Mesothelial cell of epicardium (in vitro differentiated cells): Measurements from ENCODE around the gene ZFPM1. TPM values are rescaled to one million over a fixed set of nuclear protein-coding genes. Genes with fewer than 3 reads are reported as not detected.

Experiments
- DNase-seq, 2 experiments: peaks; one replicate each; pipeline ENCODE4 v3.0.0; 2021; ENCODE audit warnings: low spot score in 2 of 2; ENCODE audit not compliant: unreplicated experiment in 2 of 2
- H3K27ac Mint-ChIP-seq: 2 replicates; pipeline ENCODE4 v1.8.0; 2021; ENCODE audit warnings: mixed read lengths
- H3K27me3 Mint-ChIP-seq: 2 replicates; pipeline ENCODE4 v1.8.0; 2021; ENCODE audit warnings: low read depth, mixed read lengths
- H3K36me3 Mint-ChIP-seq: 2 replicates; pipeline ENCODE4 v1.8.0; 2021; ENCODE audit warnings: mixed read lengths
- H3K4me1 Mint-ChIP-seq: 2 replicates; pipeline ENCODE4 v1.8.0; 2021; ENCODE audit warnings: mixed read lengths
- H3K4me3 Mint-ChIP-seq: 2 replicates; pipeline ENCODE4 v1.8.0; 2021; ENCODE audit warnings: mild to moderate bottlenecking, moderate library complexity, mixed read lengths
- H3K9me3 Mint-ChIP-seq: 2 replicates; pipeline ENCODE4 v1.8.0; 2021; ENCODE audit warnings: mixed read lengths
- total RNA-seq: library from RNA; stranded (reverse); gene quantifications from 3 replicates; pipeline ENCODE4 v1.2.1, GENCODE V29; 2021
- TF ChIP-seq, protein P1 (sequence below): fragments of 200-600 bp; sonication (generic); IDR thresholded peaks from one replicate; pipeline ENCODE4 v1.5.0; 2021; ENCODE audit warnings: antibody characterized with exemption; ENCODE audit not compliant: unreplicated experiment

Gene ZFPM1
- total RNA-seq, 1 donor from 2014 or later, result 56.2 TPM

DNA sequence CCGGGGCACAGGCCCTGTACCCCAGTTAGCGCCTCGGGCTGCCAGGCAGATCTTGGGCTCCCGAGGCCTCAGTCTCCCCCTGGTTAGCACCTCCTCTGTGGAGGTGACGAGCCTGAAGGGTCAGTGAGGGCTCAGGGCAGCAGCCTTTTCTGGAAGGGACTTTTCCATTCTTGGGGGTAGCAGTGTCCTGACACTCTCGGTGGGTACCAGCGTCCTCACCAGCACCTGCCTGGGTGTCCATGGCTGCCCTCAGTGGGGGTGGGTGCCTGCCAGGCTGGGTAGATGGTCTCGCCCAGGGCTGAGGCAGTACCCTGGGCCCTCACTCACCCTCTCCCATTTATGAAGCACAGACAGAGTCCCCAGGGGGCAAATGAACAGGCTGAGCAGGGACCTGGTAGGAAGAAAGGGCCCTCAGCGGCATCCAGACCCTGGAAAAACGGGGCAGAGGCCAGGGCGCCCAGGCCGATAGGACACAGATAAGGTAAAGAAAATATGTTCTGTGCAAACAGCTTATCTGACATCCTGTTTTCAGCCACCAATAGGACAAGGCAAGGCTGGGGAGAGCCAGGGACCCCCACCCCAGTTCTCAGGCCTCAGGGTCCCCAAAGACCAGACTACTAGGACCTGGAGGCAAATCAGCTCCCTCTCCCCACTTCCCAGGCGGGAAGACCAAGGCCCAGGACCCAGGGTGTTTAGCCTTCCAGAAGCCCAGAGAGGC is 50.9 kb downstream of the ZFPM1 start:
- no peak overlapping the region for H3K27ac Mint-ChIP-seq

DNA sequence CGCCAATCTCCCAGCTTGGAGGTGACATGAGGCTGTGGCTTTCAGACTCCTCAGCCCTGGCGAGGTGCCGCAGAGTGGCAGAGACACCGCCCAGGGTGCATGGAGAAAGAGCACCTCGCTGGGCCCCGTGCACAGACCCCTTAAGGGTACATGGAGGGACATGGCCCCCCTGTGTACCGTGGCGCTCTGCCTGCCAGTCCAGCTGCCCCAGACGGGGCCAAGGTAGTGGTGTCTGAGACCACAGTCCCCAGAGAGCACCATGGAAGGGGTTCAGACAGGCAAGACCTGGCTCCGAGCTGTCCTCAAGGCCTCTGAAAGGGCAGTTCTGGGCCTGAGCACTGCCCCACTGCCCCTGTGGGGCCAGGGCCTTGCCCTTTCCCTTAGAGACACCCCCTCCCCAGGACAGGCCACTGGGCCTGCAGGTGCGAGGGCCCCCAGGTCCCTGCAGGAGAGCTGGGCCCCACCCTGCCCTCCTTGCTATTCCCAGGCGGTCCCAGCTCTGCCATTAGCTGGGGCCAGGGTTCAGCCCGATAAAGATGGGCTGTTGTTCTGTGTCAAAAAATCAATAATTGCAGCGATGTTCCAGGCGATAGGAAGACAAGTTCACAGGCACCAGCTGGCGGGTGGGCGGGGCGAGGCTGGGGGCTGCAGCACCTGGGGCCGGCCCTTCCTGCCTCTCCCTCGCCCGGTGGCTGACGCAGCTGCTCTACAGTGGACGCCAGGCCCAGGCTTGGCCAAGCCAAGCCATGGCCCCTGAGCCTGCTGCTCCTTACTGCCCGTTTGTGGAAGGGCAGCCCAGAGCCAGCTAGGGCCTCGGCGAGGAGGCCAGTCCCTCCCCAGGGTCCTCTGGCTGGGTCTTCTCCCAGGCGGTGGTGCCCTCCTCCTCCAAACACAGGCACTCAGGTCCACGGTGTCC is 51.7 kb downstream of the ZFPM1 start:
- Mint-ChIP-seq H3K9me3 (no peaks in the 10 kb centered on the region), H3K36me3 (peaks cover 2% of the 10 kb centered on the region), H3K4me3 (no peak overlapping the region), H3K4me1 (peaks cover 18% of the 10 kb centered on the region), H3K27ac (peak overlapping the region; percentile 59), H3K27me3 (no peaks in the 10 kb centered on the region)
- no peak for DNase-seq
- TF ChIP-seq, protein P1, sequence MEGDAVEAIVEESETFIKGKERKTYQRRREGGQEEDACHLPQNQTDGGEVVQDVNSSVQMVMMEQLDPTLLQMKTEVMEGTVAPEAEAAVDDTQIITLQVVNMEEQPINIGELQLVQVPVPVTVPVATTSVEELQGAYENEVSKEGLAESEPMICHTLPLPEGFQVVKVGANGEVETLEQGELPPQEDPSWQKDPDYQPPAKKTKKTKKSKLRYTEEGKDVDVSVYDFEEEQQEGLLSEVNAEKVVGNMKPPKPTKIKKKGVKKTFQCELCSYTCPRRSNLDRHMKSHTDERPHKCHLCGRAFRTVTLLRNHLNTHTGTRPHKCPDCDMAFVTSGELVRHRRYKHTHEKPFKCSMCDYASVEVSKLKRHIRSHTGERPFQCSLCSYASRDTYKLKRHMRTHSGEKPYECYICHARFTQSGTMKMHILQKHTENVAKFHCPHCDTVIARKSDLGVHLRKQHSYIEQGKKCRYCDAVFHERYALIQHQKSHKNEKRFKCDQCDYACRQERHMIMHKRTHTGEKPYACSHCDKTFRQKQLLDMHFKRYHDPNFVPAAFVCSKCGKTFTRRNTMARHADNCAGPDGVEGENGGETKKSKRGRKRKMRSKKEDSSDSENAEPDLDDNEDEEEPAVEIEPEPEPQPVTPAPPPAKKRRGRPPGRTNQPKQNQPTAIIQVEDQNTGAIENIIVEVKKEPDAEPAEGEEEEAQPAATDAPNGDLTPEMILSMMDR, result no peak

More for the DNA sequence above, 50.9 kb downstream of the ZFPM1 start:
- DNase-seq, result no peak
- Mint-ChIP-seq H3K4me3 (no peak overlapping the region), H3K4me1 (peaks cover 12% of the 10 kb centered on the region), H3K27me3 (no peaks in the 10 kb centered on the region), H3K9me3 (no peaks in the 10 kb centered on the region), H3K36me3 (peaks cover 2% of the 10 kb centered on the region)
- TF ChIP-seq, protein P1, result no peak

DNA sequence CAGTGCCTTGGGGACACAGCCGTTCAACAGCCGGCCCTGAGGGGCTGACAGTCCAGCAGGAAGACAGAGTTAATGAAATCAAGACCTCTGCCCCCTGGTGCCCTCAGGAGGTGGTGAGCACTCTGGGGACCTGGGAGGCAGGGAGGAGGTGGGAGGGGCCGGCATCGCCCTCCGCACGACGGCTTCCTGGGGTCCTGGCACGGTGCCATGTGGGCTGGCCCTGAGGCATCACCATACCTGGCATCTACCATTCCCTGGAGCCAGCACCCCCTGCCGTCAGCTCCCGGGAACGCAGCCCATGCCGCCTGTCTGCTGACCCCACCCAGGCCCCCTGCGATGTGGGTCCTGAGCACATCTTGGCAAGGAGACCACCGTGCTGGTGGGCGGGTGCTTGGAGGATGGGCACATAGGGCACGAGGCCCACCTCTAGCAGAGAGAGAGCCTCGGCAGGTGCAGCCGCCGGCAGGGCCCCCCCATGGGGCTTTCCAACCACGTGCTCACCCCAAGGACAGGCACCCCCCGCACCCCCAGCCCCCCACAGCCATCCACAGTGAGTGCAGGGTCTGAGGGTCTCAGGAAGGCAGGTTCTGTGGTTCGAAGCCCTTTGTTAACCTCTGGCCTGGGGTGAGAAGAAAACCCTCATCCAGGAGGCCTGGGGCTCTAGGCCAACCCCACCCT is 52.5 kb downstream of the ZFPM1 start:
- H3K4me1 Mint-ChIP-seq, result peaks cover 26% of the 10 kb centered on the region
- H3K4me3 Mint-ChIP-seq, result no peak overlapping the region
- DNase-seq, result peak; percentile 62 to 81
- no peak overlapping the region for H3K27ac Mint-ChIP-seq
- TF ChIP-seq, protein P1, result peak; percentile 60
- peaks cover 2% of the 10 kb centered on the region for H3K36me3 Mint-ChIP-seq
- H3K9me3 Mint-ChIP-seq, result no peaks in the 10 kb centered on the region
- no peaks in the 10 kb centered on the region for H3K27me3 Mint-ChIP-seq

DNA sequence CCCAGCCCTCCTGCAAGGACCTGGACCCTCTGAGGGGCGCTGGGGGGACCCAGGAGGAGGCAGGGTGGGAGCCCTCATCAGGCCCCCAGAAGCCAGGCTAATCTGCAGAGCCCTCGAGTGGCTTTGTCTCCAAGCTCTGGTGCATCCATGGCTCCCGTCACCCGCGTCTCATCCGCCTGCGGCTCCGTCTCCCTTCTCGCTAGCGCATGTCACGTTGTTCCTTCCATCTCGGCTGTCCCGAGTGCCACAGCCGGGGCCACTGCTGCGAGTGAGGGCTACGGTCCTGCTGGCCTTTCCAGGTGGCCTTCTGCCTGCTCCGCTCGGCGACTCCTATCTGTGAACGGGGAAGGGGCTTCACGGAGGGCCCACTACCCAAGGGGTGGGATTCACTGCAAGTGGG is 53.6 kb downstream of the ZFPM1 start:
- no peaks in the 10 kb centered on the region for H3K9me3 Mint-ChIP-seq
- no peaks in the 10 kb centered on the region for H3K36me3 Mint-ChIP-seq
- H3K4me1 Mint-ChIP-seq, result peaks cover 29% of the 10 kb centered on the region
- TF ChIP-seq, protein P1, result no peak
- no peak for DNase-seq
- no peak overlapping the region for H3K4me3 Mint-ChIP-seq
- H3K27me3 Mint-ChIP-seq, result no peaks in the 10 kb centered on the region
- no peak overlapping the region for H3K27ac Mint-ChIP-seq

DNA sequence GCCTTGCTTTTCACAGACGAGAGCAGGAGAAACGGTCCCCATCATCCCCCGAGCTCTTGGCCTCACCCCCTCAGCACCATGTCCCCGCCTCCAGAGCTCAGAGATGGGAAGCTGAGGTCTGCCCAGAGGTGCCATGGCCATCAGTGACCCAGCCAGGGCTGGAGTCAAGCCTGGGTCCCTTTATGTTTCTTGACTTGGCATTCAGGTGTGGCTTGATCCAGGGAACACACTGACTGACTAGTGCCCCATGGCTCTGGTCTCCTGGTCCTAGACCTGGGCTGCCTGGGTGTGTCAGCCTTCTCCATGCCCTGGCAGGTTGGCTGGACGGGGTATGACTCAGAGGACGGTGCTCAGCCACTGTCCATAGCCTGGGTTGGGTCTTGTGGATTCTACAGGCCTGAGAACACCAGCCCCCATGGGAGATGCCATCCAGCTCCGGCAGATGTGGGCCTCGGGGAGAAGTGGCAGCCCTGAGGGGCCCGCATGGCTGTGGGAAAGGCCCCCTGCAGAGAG is 54.2 kb downstream of the ZFPM1 start:
- no peaks in the 10 kb centered on the region for H3K27me3 Mint-ChIP-seq
- H3K36me3 Mint-ChIP-seq, result no peaks in the 10 kb centered on the region
- TF ChIP-seq, protein P1, result no peak
- no peak for DNase-seq
- H3K27ac Mint-ChIP-seq, result no peak overlapping the region
- H3K9me3 Mint-ChIP-seq, result no peaks in the 10 kb centered on the region
- no peak overlapping the region for H3K4me3 Mint-ChIP-seq
- H3K4me1 Mint-ChIP-seq, result peaks cover 28% of the 10 kb centered on the region
